ENCODE data around the gene PAPPA2.

- no peak for TF ChIP-seq CTCF (IDR thresholded peaks at IDR 0.05)
- no peak for TF ChIP-seq POLR2A (IDR thresholded peaks at IDR 0.05)
These were observed 387.9 kb downstream of the PAPPA2 start for GRCh38 chr1:176850871-176851270.
